ENCODE measurements around the gene DPPA3.

DNA sequence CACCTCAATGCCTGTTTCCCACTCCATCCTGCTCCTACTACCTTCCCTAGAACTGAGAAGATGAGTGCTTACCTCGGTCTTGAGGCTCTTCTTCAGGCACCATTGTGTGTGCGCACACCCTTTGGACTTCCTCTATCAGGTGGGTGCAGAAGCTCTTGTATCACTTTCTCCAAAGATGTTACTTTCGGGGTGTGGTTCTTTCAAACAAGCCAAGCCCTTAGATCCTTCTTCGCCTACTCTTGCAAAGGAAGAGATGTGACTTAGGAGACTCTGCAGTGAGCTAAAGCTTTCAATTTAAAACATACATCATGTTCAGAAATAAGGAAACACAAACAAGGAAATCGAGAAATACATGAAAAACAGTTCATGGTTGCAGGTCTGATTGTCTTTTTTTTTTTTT, 36.0 kb downstream of the DPPA3 start, which contains the start of gene CLEC4C:
- TF ChIP-seq, protein P1, sequence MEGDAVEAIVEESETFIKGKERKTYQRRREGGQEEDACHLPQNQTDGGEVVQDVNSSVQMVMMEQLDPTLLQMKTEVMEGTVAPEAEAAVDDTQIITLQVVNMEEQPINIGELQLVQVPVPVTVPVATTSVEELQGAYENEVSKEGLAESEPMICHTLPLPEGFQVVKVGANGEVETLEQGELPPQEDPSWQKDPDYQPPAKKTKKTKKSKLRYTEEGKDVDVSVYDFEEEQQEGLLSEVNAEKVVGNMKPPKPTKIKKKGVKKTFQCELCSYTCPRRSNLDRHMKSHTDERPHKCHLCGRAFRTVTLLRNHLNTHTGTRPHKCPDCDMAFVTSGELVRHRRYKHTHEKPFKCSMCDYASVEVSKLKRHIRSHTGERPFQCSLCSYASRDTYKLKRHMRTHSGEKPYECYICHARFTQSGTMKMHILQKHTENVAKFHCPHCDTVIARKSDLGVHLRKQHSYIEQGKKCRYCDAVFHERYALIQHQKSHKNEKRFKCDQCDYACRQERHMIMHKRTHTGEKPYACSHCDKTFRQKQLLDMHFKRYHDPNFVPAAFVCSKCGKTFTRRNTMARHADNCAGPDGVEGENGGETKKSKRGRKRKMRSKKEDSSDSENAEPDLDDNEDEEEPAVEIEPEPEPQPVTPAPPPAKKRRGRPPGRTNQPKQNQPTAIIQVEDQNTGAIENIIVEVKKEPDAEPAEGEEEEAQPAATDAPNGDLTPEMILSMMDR (IDR thresholded peaks at IDR 0.05): no peak
- TF ChIP-seq POLR2A (IDR thresholded peaks at IDR 0.05) (no peak), EP300 (IDR thresholded peaks at IDR 0.05; ENCODE audit: low read depth) (no peak), POLR2AphosphoS5 (IDR thresholded peaks at IDR 0.05) (no peak)
